ENCODE data around the gene MGLL.

GRCh38 chr3:127685708-127686511, 136.4 kb downstream of the MGLL start:
- TF ChIP-seq POLR2A (IDR thresholded peaks at IDR 0.05) (no peak), CTCF (IDR thresholded peaks at IDR 0.05) (no peak), EP300 (IDR thresholded peaks at IDR 0.05) (no peak)
